GM18499 (cell line): Measurements from ENCODE around the gene TP53I3.
"Not testable (repeated sequence)": the region's sequence is repeated elsewhere in the genome, so short reads cannot be mapped to it uniquely, and the experiment has no call there.

ENCODE experiments used
- ATAC-seq: cut with Tn5 transposase; IDR thresholded peaks from one replicate; pipeline ENCODE4 v1.9.1; 2021; ENCODE audit warnings: moderate number of reproducible peaks; ENCODE audit not compliant: insufficient read depth, unreplicated experiment

The TP53I3 gene, protein sequence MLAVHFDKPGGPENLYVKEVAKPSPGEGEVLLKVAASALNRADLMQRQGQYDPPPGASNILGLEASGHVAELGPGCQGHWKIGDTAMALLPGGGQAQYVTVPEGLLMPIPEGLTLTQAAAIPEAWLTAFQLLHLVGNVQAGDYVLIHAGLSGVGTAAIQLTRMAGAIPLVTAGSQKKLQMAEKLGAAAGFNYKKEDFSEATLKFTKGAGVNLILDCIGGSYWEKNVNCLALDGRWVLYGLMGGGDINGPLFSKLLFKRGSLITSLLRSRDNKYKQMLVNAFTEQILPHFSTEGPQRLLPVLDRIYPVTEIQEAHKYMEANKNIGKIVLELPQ

DNA sequence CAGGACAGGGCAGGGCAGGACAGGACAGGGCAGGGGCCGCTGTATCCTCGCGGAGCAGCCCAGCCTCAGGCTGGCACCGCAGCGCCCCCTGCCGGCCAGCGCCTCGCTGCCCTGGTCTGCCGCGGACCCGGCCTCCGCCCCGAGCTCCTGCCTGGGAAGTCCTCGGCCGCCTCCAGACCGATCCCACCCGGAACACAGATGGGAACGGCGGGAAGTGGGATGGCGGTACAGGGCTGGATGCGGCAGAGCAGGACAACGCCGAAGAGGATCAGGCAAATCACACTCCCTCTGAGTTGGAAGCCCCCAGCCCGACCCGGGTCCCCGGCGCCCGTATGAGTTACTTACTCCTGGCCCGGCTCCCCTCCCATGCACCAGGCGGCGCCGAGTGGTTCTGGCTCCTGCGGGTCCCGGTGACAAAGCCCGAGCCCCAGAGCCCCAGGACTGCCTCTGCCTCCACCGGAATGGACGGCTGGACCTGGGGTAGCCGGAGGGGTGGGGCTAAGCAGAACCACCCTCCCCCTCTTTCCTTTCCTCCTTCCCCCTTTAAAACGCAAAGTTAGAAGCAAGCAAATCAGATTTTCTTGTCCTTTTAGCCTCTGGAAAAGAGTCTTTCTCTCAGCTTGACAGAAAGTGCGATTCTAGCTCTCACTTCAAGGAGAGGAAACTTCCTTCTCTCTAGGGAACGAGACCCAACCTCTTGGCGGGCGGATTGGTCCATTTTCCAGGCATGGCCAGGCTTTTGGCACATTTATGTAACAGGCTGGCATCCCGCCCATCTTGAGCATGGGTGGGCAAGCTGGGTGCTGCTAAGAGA, at the start of gene TP53I3:
TSS of gene TP53I3 (minus strand) at position 449 of the 814 bp plus-strand sequence. CDS start 508 bp downstream, outside the sequence.
- ATAC-seq = peak; percentile 40

DNA sequence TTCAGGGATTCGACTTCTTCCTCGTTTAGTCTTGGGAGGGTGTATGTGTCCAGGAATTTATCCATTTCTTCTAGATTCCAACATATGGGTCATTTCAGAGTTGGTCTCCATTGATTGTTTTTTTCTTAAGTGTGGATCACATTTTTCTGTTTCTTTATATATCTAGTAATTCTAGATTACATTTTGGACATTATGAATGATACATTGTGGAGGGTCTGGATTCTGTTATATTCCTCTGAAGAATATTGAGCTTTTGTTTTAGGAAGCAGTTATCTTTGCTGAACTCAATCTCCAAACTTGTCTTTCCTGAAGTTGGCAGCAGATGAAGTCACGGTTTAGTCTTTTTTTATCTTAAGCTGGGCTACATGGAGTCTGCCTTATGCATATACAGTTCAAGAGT, 47.9 kb upstream of the TP53I3 start:
- no peak for ATAC-seq

DNA sequence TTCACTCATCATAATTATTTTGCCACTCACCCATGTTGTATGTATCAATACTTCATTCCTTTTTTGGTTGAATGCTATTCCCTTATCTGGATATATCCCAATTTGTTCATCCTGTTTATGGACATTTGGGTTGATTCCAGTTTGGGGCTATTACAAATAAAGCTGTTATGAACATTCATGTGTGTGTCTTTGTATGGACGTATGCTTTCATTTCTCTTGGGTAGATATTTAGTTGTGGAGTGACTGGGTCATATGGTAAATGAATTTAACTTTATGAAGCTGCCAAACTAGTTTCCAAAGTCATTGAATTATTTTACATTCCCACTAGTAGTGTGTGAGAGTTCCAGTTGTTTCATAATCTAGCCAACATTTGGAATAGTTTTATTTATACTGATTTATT, 41.3 kb upstream of the TP53I3 start:
- ATAC-seq = no peak

GRCh38 chr2:24123922-24124580, 39.4 kb upstream of the TP53I3 start:
- no peak for ATAC-seq

DNA sequence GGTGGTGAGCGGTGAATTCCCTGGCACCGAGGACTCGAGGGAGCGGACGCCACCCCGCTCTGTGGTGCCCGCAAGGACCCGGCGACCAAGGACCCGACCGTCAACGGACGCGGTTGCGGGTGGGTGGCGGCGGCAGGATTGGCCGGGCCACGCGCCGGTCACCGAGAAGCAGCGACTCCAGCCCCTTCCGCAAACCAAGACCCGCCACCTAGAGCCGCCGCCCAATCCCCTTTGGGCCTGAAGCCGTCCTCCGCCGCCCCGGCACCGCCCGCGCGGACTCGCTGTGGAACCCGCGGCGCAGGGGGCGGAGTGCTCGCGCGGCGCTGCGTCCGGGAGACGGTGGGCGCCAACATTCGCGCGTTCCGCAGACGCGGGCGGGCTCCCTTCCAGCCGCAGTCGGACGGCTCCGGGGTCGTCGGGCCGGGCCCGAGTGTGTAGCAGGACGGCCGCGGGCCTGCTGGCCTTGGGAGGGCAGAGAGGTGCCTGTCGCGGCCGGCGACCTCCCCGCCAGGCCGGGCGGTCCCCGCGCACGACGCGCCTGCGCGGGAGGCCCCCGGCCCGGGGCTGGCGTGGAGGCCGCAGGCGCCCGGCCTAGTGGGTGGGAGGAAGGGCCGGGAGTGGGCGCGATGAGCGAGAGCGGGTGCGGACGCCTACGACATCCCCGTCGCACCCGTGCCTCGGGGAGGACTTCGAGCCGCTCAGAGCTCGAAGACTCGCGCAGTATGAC, 38.7 kb upstream of the TP53I3 start, which contains the start of the genes FAM228B and PFN4:
TSS of gene FAM228B (plus strand) at position 275 of the 727 bp plus-strand sequence. CDS start 893 bp downstream, outside the sequence.
TSS of gene PFN4 (minus strand) at position 140 of the 727 bp plus-strand sequence. CDS start 799 bp downstream, outside the sequence.
- ATAC-seq = peak; percentile 62

DNA sequence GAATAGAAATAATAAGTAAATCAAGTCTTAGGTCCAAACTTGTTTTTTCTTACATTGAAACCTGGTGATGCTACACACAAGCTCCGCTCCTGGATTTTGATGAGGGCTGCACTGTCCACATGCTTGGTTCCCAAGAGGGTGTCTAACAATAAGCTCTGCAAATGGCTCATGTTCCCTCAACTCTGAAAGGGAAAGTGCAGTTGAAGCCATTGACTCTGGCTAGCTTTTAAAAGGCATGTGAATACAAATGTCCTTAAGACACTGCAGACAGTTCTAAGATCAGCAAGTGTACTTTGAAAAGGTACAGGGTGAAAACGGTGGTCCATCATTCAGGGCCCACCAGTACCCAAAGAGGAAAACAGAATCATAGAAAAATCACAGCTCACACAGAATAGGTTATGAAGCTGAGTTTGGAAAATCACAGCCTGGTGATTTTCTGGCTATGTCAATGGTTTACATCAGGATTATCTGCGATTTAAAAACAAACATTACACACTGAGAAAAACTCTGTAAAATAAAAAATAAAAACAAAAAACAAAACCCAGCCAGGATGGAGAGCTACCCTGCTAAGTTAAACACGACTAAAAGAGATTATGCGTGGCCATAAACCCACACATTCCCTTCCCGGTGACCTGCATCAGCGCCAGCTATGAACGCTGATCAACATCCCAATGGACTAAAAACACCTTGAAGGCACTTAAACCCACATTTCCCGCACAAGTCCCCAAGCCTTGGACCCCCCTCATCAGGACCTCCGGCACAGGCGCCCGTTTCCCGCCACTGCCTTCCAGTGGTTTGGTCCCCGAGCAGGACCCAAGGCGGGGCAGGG, 37.9 kb upstream of the TP53I3 start:
- ATAC-seq = no peak

DNA sequence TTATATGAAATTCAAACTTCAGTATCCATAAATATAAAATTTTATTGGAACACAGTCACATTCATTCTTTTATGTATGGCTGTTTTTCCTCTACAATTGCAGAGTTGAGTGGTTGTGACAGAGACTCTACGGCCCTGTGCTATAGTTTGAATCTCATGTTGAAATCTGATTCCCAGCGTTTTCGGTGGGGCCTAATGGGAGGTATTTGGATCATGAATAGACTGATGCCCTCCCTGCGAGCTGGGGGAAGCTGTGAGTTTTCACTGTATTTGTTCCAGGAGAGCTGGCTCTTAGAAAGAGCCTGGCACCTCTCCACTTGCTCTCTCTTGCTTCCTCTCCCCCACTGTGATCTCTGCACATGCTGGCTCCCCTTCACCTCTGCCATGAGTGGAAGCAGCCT, 36.8 kb upstream of the TP53I3 start:
- no peak for ATAC-seq

GRCh38 chr2:24121066-24121465, 36.4 kb upstream of the TP53I3 start:
- ATAC-seq = no peak

- ATAC-seq = no peak
Measured at GRCh38 chr2:24117902-24118301, 33.3 kb upstream of the TP53I3 start.

DNA sequence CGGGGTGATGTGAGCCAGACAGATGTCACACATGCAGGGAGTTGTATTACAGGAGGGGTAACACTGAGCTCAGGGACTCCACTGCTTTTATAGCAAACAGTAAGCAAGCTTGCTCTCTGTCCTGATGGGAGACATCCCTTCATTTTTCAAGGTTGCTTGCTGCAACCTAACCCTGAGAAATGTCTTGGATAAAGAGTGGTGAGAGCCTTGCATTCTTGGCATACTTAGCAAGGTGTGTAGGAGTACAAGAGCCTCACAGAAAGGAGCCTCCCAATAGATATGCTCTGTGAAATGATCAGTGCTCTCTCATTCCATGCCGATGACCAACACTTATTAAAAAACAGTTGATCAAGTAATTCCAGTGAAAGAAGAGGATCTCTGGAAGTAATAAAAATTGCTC, 30.4 kb upstream of the TP53I3 start:
- no peak for ATAC-seq

GRCh38 chr2:24111407-24111901, 26.8 kb upstream of the TP53I3 start:
- ATAC-seq = no peak

GRCh38 chr2:24110660-24111303, 26.1 kb upstream of the TP53I3 start:
- no peak for ATAC-seq

DNA sequence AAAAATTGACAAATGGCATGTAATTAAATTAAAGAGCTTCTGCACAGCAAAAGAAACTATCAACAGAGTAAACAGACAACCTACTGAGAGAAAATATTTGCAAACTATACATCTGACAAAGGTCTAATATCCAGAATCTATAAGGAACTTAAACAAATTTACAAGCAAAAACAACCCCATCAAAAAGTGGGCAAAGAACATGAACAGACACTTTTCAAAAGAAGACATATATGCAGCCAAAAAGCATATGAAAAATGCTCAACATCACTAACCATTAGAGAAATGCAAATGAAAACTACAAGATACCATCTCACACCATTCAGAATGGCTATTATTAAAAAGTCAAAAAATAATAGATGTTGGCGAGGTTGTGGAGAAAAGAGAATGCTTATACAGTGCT, 24.8 kb upstream of the TP53I3 start:
- not testable (repeated sequence) for ATAC-seq

DNA sequence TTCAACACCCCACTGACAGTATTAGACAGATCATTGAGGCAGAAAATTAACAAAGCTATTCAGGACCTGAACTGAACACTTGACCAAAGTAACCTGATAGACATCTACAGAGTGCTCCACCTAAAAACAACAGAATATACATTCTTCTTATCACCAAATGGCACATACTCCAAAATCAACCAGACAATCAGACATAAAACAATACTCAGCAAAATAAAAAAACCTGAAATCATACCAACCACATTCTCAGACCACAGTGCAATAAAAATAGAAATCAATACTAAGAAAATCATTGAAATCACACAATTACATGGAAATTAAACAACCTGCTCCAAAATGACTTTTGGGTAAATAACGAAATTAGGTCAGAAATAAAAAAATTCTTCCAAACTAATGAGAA, 22.7 kb upstream of the TP53I3 start:
- ATAC-seq = no peak

DNA sequence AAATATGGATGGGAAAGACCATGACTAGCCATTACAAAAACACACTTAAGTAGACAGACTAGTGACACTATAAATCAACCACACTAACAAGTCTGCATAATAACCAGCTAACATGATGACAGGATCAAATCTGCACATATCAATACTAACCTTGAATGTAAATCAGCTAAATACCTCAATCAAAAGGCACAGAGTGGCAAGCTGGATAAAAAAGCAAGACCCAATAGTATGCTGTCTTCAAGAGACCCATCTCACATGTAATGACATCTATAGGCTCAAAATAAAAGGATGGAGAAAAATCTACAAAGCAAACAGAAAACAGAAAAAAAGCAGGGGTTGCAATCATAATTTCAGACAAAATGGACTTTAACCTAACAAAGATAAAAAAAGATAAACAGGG, 22.2 kb upstream of the TP53I3 start:
- ATAC-seq = no peak

- ATAC-seq = no peak
Measured at GRCh38 chr2:24105816-24106215, 21.2 kb upstream of the TP53I3 start.

DNA sequence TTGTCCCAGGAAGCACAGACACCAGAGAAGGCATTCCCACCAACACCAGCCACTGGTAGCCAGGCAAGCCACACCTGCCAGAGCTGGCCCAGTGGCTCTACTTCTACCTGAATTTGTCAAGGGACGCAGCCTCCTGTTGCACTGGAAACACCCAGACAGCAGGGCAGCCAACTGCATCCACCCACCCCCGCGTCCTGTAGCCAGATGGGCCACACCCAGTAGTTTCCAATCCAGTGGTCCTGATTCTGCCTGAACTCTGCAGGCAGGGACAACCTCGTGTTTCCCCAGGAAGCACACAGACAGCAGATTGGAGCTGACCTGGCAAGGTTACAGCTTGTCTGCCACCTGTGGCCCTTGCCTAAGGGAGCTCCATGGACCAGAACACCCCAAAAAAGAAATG, 20.3 kb upstream of the TP53I3 start:
- ATAC-seq = no peak

DNA sequence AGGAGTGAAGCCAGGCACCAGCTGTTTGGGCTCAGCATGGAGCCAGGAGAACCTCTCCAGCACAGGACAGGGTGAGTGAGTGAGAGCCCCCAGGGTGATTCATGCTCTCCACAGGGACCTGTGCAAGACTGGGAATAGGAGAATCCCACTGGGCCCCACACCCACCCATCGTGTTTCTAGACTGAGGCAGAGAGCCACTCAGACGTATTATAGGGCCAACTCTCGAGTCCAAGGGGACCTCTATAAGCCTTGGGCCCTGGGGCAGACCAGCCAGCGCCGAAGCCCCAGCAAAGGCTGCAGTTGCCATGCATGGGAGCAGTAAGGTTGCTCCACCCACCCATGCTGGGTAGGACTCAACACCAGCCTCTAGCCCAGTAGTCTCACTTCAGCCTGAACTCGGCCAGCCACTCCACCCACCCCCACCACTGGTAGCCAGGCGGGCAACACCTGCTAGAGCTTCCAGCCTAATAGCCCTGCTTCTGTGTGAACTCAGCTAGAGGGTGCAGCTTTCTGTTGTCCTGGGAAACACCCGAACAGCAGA, 19.5 kb upstream of the TP53I3 start:
- no peak for ATAC-seq
